Measurements from ENCODE around the gene NEAT1. TPM values are rescaled to one million over a fixed set of nuclear protein-coding genes. Genes with fewer than 3 reads are reported as not detected.

NEAT1 gene
- total and polyA plus RNA-seq, 11 donors = 17.0 to 760 (median 507) TPM

GRCh38 chr11:65398362-65398910 is 24.2 kb upstream of the NEAT1 start:
- WGBS, 4 donors = 86 to 91% (median 88%) methylated on average over 12 to 16 of the region's 16 CpGs
- TF ChIP-seq POLR2A (IDR thresholded peaks at IDR 0.05) (no peak), CTCF (IDR thresholded peaks at IDR 0.05) (no peak)
- Histone ChIP-seq H3K36me3 (peaks cover 2 to 93% (median 86%) of the 10 kb centered on the region in 9 donors), H3K27me3 (no peaks in the 10 kb centered on the region), H3K4me3 (no peak overlapping the region), H3K4me1 (peaks cover 0 to 8% (median 0%) of the 10 kb centered on the region in 12 donors), H3K9me3 (no peaks in the 10 kb centered on the region), H3K27ac (no peak overlapping the region)
- DNase-seq = no peak
- intact Hi-C loops (cut with DNase I) = no loop called here
- ATAC-seq = no peak

- ATAC-seq (no peak), DNase-seq (peak in 1 of 5 donors; percentile 10)
- peaks cover 0 to 16% (median 6%) of the 10 kb centered on the region in 12 donors for H3K4me1 ChIP-seq
- 92 to 97% (median 94%) methylated on average over 13 of the region's 13 CpGs for WGBS, 4 donors
- H3K9me3 ChIP-seq = no peaks in the 10 kb centered on the region
- H3K27ac ChIP-seq = no peak overlapping the region
- H3K36me3 ChIP-seq = peaks cover 2 to 93% (median 82%) of the 10 kb centered on the region in 9 donors
- H3K4me3 ChIP-seq = no peak overlapping the region
- intact Hi-C loops (cut with DNase I) = no loop called here
- H3K27me3 ChIP-seq = no peaks in the 10 kb centered on the region
- TF ChIP-seq CTCF (IDR thresholded peaks at IDR 0.05) (no peak), POLR2A (IDR thresholded peaks at IDR 0.05) (no peak)
Observed at GRCh38 chr11:65399249-65399648, 23.3 kb upstream of the NEAT1 start.

- Histone ChIP-seq H3K4me3 (no peak overlapping the region), H3K27ac (no peak overlapping the region), H3K9me3 (no peaks in the 10 kb centered on the region), H3K27me3 (no peaks in the 10 kb centered on the region), H3K36me3 (peaks cover 4 to 93% (median 79%) of the 10 kb centered on the region in 9 donors), H3K4me1 (peaks cover 0 to 21% (median 11%) of the 10 kb centered on the region in 12 donors)
- no peak for TF ChIP-seq POLR2A (IDR thresholded peaks at IDR 0.05)
- TF ChIP-seq CTCF (IDR thresholded peaks at IDR 0.05) = no peak
- WGBS, 4 donors = 90 to 95% (median 94%) methylated on average over 4 to 10 of the region's 10 CpGs
- no peak for DNase-seq
- intact Hi-C loops (cut with DNase I) = no loop called here
- ATAC-seq = peak in 1 of 4 donors; percentile 11
Observed at GRCh38 chr11:65399845-65400244, 22.8 kb upstream of the NEAT1 start.

GRCh38 chr11:65400307-65401072 is 22.1 kb upstream of the NEAT1 start:
- H3K4me3 ChIP-seq = no peak overlapping the region
- no peak for TF ChIP-seq POLR2A (IDR thresholded peaks at IDR 0.05)
- TF ChIP-seq CTCF (IDR thresholded peaks at IDR 0.05) = no peak
- H3K9me3 ChIP-seq = no peaks in the 10 kb centered on the region
- ATAC-seq (no peak), DNase-seq (no peak)
- no peak overlapping the region for H3K27ac ChIP-seq
- WGBS, 4 donors = 86 to 94% (median 88%) methylated on average over 6 to 17 of the region's 17 CpGs
- H3K27me3 ChIP-seq = no peaks in the 10 kb centered on the region
- intact Hi-C loops (cut with DNase I) = no loop called here
- peaks cover 4 to 93% (median 80%) of the 10 kb centered on the region in 9 donors for H3K36me3 ChIP-seq
- H3K4me1 ChIP-seq = peaks cover 0 to 25% (median 13%) of the 10 kb centered on the region in 12 donors
